WERI-Rb-1 (cell line): ENCODE measurements around the gene SFTPB.
A peak's percentile ranks its signal among the peaks of the same experiment; 100 is the strongest.
"Not testable (repeated sequence)": the region's sequence is repeated elsewhere in the genome, so short reads cannot be mapped to it uniquely, and the experiment has no call there.

Source experiments
- DNase-seq: peaks from one replicate; pipeline ENCODE4 v3.0.0-alpha.2; 2020
- H3K27ac ChIP-seq: fragments of 250-450 bp; sonication (Bioruptor Pico); 2 replicates; pipeline ENCODE4 v1.5.1; 2020; ENCODE audit warnings: mild to moderate bottlenecking, moderate library complexity
- H3K27me3 ChIP-seq: fragments of 250-450 bp; sonication (Bioruptor Pico); 2 replicates; pipeline ENCODE4 v1.5.1; 2021; ENCODE audit warnings: mild to moderate bottlenecking, low read depth, moderate library complexity; ENCODE audit not compliant: insufficient read depth, severe bottlenecking
- H3K36me3 ChIP-seq: fragments of 250-450 bp; sonication (Bioruptor Pico); 2 replicates; pipeline ENCODE4 v1.5.1; 2020; ENCODE audit warnings: mild to moderate bottlenecking, moderate library complexity
- H3K4me3 ChIP-seq: 2 replicates; pipeline ENCODE4 v1.5.1; 2011; ENCODE audit warnings: low read depth, mild to moderate bottlenecking, control low read depth, low read length
- H3K9me3 ChIP-seq: fragments of 250-450 bp; sonication (Bioruptor Pico); 2 replicates; pipeline ENCODE4 v1.5.1; 2021; ENCODE audit warnings: mild to moderate bottlenecking, moderate library complexity; ENCODE audit not compliant: severe bottlenecking
- TF ChIP-seq, protein P1 (sequence below): IDR thresholded peaks from 2 replicates; pipeline ENCODE4 v1.5.1; 2011; ENCODE audit warnings: low read depth, mild to moderate bottlenecking, control low read depth, inconsistent platforms, low read length

SFTPB gene

DNA sequence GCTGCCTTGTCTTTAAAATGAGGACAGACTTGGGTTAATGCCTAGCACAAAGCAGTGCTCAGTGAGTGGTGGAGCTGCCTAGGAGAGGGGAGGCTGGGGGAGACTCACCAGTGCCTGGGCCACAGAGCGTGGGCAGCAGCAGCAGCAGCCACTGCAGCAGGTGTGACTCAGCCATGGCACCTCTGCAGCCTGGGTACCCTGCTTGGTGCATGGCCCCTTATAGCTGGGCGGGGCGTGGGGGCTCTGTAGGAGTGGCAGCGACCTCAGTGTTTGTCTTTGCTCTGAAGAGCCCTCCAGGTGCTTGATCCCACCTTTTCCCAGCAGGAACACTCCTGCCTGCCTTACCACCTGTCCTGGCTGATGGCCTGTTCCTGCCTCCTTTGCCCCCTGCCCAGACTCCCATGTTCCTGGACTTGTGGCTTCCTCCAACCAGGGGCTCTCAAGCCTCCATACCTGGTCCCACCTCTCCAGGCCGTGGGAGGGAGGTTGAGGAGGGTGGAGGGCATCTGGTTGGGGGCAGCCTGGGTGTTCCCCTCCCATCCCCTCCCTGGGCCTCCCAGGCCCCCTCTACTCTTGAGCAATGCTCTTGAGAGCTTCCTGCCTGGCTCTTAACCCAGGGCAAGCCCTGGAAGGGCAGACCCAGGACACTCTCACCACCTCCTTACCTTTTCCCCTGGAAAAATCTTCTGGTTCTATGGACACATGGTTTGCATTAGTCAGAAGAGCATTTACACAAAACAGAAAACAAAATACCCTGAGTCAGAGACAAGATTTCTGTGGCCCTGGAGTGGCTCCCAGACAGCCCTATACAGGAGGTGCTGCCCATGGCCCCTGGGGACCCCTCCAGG lies at the start of gene SFTPB:
SFTPB (minus strand) TSS at position 191 of the 848 bp plus-strand sequence; CDS start at position 175, 16 bp downstream.
- TF ChIP-seq, protein P1, sequence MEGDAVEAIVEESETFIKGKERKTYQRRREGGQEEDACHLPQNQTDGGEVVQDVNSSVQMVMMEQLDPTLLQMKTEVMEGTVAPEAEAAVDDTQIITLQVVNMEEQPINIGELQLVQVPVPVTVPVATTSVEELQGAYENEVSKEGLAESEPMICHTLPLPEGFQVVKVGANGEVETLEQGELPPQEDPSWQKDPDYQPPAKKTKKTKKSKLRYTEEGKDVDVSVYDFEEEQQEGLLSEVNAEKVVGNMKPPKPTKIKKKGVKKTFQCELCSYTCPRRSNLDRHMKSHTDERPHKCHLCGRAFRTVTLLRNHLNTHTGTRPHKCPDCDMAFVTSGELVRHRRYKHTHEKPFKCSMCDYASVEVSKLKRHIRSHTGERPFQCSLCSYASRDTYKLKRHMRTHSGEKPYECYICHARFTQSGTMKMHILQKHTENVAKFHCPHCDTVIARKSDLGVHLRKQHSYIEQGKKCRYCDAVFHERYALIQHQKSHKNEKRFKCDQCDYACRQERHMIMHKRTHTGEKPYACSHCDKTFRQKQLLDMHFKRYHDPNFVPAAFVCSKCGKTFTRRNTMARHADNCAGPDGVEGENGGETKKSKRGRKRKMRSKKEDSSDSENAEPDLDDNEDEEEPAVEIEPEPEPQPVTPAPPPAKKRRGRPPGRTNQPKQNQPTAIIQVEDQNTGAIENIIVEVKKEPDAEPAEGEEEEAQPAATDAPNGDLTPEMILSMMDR: no peak
- Histone ChIP-seq H3K27ac (no peak within 1 kb of the TSS), H3K9me3 (no peaks in the 10 kb centered on the region), H3K27me3 (no peaks in the 10 kb centered on the region), H3K36me3 (no peaks in the 10 kb centered on the region), H3K4me3 (no peak within 1 kb of the TSS)
- no peak for DNase-seq

DNA sequence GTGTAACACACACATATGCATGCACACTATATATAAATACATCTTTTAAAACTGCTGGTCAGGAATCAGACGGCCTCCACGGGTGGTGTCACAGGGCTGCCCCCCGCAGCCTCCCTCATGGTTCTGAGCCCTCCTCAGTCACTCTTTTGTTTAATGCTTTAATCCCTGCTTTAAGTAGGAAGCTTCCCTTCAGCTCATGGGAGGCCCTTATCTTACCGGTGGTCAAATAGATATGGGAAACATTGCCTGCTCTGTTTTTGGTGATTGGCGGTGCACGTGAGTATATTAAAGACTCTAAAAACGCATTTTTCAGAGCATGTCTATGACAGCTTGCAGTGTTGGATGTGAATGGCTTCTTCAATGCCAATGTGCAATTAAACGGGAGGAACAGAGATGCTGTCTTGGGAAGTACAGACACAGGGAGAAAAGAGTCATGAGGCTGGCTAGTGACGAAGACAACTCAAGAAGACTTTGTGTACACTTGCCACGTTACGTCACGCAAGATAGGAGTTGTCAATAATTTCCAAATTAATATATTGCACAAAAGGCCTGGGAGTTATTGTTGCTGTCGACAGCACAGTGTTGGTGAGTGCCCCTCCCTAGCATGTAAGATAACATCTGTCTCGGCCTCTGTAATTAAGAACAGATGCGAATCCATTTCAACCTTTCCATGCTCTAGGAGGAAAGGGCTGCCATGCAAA lies 49.5 kb upstream of the SFTPB start:
- TF ChIP-seq, protein P1: no peak
- Histone ChIP-seq H3K4me3 (no peak overlapping the region), H3K27me3 (no peaks in the 10 kb centered on the region), H3K36me3 (no peaks in the 10 kb centered on the region), H3K27ac (peak overlapping the region; percentile 21; the same call in 1 of the 2 replicates), H3K9me3 (peaks cover 3% of the 10 kb centered on the region)
- peak; percentile 65 for DNase-seq

DNA sequence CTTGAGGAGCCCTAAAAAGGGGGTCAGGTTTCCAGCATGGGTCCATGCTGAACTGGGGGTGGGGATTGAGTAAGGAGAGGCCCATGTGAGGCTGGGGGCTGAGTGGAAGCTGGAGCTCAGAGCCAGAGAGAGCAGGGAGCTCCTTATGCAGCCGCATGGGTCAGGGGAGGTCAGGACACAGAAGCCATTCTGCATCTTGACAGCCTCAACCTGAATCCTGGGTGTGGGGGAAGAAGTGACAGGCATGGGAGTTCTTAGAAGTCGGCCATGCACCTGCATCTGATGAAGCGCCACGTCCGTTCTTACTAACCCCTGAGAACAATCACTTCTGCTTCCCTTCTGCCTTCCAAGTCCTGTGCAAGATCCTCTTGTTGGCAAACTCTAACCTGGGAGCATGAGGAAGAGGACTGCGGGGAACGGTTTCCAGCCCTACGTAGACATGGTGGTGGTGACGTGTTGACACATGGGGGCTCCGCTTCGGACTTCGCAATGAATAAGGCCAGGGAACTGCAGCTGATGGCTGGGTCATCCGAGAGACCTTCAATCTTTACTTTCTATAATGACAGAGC lies 48.4 kb upstream of the SFTPB start:
- Histone ChIP-seq H3K4me3 (no peak overlapping the region), H3K27ac (peak overlapping the region; percentile 21; the same call in 1 of the 2 replicates), H3K36me3 (no peaks in the 10 kb centered on the region), H3K9me3 (peaks cover 3% of the 10 kb centered on the region), H3K27me3 (no peaks in the 10 kb centered on the region)
- peak; percentile 40 for DNase-seq
- TF ChIP-seq, protein P1: no peak

DNA sequence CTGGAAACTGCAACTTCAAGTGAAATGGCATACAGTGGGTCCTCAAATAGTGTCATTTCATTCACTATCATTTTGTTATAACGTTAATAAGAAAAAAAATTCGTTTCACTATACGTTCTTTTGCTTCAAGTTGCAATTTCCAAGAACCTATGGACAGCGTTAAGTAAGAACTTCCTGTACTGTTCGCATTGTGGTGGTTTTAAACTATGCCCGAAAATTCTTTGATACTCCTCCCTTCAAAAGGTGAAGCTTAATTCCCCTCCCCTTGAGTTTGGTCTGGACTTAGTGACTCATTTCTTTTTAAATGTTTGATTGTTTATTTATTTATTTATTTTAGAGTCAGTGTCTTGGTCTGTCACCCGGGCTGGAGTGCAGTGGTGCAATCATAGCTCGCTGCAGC lies 46.8 kb upstream of the SFTPB start:
- Histone ChIP-seq H3K27ac (no peak overlapping the region), H3K36me3 (no peaks in the 10 kb centered on the region), H3K4me3 (no peak overlapping the region), H3K27me3 (no peaks in the 10 kb centered on the region), H3K9me3 (no peaks in the 10 kb centered on the region)
- TF ChIP-seq, protein P1: no peak
- no peak for DNase-seq

DNA sequence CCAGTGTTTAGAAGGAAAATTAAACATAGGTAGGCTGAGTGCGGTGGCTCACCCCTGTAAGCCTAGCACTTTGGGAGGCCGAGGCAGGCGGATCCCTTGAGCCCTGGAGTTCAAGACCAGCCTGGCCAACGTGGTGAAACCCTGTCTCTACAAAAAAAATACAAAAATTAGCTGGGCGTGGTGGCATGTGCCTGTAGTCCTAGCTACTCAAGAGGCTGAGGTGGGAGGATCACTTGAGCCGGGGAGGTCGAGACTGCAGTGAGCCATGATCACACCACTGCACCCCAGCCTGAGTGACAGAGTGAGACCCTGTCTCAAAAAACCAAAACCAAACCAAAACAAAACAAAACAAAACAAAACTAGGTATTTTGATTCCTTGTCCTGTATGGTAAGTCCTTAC lies 46.4 kb upstream of the SFTPB start:
- DNase-seq, H3K27me3 ChIP-seq, H3K9me3 ChIP-seq, H3K27ac ChIP-seq, H3K36me3 ChIP-seq, H3K4me3 ChIP-seq: not testable (repeated sequence)

DNA sequence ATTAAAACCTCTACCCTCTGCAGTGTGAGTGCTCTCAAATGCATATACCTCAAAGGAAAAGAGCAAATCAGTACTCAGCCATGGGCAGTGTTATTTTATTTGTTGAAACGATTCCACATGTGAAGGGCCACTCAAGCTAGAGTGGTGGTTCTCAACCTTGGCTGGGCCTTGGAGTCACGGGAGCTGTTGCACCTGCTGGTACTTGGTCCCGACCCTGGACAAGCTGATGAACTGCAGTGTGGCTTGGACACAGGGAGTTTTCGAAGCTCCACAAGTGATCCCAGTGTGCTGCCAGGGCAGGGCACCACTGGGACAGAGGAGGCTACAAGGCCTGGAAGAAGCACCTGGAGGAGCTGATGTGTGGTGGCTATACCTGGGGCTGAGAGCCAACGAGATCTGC lies 45.8 kb upstream of the SFTPB start:
- no peak overlapping the region for H3K4me3 ChIP-seq
- no peaks in the 10 kb centered on the region for H3K27me3 ChIP-seq
- no peaks in the 10 kb centered on the region for H3K36me3 ChIP-seq
- DNase-seq: no peak
- no peak overlapping the region for H3K27ac ChIP-seq
- TF ChIP-seq, protein P1: no peak
- H3K9me3 ChIP-seq: no peaks in the 10 kb centered on the region
